SH-SY5Y (cell line): ENCODE data around the gene POU2AF2.

Experiments used
- GATA2 ChIP-seq: IDR thresholded peaks from 2 replicates; pipeline ENCODE4 v1.6.1; 2011; ENCODE audit warnings: mild to moderate bottlenecking, low read depth, low read length
- GATA3 ChIP-seq: IDR thresholded peaks from 2 replicates; pipeline ENCODE4 v1.6.1; 2011; ENCODE audit warnings: low read depth, mild to moderate bottlenecking, low read length, moderate library complexity

- TF ChIP-seq GATA3 = no peak
- no peak for TF ChIP-seq GATA2
Measured at GRCh38 chr11:111264646-111265045, 19.1 kb downstream of the POU2AF2 start.
